ENCODE data around the gene MAN2A2.

DNA sequence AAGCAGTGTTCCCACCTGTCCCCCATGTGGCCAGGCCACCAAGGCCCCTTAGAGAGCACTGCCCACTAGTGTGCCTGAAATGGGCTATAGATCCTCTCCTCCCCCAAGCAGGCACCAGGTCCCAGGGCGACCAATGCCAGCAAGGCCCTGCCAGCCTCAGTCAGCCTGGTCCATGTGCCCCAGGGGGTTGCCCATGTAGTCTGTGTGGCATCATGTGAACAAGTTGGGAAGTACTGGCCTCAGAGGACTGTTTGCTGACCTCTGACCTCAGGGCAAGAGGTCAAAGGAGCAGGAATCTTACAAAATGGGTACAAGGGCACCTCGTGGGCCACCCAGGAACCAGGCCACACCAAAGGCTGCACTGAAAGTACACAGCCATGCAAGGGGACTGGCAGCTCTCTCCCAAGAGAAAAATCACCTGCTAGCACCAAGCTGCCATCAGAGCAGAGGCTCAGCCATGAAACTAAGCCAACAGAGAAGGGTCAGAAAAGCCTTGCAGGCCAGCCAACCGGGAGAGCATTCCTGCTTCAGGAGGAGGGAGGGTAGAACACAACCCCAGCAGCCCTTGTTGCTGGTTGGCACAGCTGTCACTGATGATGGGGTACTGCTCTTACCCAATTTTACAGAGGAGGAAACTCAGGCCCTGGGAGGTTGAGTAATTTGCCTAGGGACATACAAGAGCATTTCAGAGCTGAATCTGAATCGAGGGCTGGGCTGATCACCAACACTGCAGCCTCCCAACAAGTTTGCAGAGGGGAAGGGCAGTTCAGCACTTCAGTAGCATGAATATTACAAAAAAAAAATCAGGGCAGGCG lies 39.9 kb upstream of the MAN2A2 start:
- TF ChIP-seq, protein P1, sequence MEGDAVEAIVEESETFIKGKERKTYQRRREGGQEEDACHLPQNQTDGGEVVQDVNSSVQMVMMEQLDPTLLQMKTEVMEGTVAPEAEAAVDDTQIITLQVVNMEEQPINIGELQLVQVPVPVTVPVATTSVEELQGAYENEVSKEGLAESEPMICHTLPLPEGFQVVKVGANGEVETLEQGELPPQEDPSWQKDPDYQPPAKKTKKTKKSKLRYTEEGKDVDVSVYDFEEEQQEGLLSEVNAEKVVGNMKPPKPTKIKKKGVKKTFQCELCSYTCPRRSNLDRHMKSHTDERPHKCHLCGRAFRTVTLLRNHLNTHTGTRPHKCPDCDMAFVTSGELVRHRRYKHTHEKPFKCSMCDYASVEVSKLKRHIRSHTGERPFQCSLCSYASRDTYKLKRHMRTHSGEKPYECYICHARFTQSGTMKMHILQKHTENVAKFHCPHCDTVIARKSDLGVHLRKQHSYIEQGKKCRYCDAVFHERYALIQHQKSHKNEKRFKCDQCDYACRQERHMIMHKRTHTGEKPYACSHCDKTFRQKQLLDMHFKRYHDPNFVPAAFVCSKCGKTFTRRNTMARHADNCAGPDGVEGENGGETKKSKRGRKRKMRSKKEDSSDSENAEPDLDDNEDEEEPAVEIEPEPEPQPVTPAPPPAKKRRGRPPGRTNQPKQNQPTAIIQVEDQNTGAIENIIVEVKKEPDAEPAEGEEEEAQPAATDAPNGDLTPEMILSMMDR (conservative IDR thresholded peaks at IDR 0.05 in 1 of 2, IDR thresholded peaks at IDR 0.05 in 1 of 2; ENCODE audit: low read depth in 1 of 2, low read length in 2 of 2) = no peak
- TF ChIP-seq EZH2 (IDR thresholded peaks at IDR 0.05; ENCODE audit: low read length, missing control alignments) = no peak
